B cell (primary cell): ENCODE results near the gene GLUD1.
"Not testable (repeated sequence)": the region's sequence is repeated elsewhere in the genome, so short reads cannot be mapped to it uniquely, and the experiment has no call there.

Experiments
- CTCF ChIP-seq: fragments of 200-600 bp; IDR thresholded peaks from one replicate; pipeline ENCODE4 v1.8.0; 2022; ENCODE audit warnings: antibody characterized with exemption, mild to moderate bottlenecking
- EZH2 ChIP-seq: IDR thresholded peaks from 2 replicates; pipeline ENCODE4 v1.6.1; 2012; ENCODE audit warnings: borderline replicate concordance, low read depth, mild to moderate bottlenecking, moderate library complexity, low read length; ENCODE audit not compliant: insufficient read depth, poor library complexity, severe bottlenecking

- TF ChIP-seq CTCF, EZH2: not testable (repeated sequence)
These were observed 64.2 kb downstream of the GLUD1 start for GRCh38 chr10:87030419-87030818.
